Fibroblast of skin of left biceps (primary cell): Measurements from ENCODE around the gene PACS2.
A peak's percentile ranks its signal among the peaks of the same experiment; 100 is the strongest.

Experiments
- DNase-seq, 2 experiments: peaks; one replicate each; pipeline ENCODE4 v3.0.0-alpha.2; 2013; ENCODE audit warnings: low read depth in 2 of 2

PACS2 gene

GRCh38 chr14:105384605-105385321 is 70.2 kb downstream of the PACS2 start:
- DNase-seq = no peak

- DNase-seq = no peak
These were observed 70.7 kb downstream of the PACS2 start for GRCh38 chr14:105385322-105385637.

GRCh38 chr14:105385698-105386365 is 71.3 kb downstream of the PACS2 start:
- DNase-seq = no peak

- no peak for DNase-seq
These were observed 72.3 kb downstream of the PACS2 start for GRCh38 chr14:105386581-105387529.

GRCh38 chr14:105387530-105387922 is 73.0 kb downstream of the PACS2 start:
- no peak for DNase-seq

DNA sequence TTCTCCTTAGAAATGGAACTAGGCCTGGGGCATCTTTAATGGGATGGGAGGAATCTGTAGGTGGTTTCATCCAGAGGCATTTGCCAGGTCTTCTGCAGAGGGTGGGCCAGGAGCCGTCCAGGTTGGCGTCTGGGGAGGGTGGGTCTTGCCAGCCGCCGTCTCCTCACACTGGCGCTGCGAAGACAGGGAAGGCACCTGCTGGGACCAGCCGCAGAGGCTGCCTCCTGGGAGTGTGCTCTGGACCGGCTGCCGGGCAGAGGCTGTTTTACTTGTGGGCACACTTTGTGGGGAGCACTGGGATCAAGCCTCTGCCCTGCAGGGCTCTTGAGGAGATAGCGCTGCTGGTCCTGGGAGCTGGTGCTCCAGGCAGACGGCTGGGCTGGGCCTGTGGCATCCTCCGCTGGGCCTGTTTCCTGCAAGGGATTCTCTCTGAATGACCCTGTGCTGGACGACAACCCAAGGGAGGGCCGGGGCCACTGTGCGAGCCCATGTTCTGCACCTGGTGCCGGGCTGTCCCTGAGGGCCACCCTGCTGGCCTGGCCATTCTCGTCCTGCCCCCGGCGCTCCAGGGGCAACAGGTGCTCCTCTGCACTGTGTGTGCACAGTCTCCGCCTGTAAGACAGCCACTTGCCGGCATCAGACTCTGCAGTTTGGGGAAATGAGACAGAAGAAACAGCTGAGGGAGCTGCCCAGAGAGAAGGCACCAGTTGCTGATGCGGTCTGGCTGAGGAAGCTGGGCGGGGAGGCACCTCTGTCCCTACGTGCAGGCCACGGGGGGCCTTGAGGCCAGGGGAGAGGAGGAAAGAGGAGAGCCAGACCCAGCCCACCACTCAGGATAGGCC is 73.8 kb downstream of the PACS2 start:
- no peak for DNase-seq

DNA sequence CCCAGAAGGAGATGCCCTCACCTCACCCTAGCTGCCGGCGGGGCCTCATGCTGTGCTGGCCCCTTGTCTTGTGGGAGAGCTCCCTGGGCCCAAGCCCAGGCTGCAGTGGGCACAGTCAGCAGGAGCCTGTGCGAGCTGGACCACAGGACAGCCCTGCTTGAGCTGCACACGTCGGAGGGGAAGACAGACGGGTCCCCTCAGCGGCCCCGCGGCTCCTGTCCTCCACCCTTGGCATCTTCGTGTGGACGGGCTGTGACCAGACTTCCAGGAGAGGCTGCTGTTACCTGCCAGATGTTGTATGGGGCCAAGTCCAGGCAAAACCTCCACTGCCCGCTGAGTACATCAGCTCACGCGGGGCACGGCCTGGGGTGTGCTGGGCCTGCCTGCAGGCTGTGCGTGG is 74.4 kb downstream of the PACS2 start:
- DNase-seq = no peak

DNA sequence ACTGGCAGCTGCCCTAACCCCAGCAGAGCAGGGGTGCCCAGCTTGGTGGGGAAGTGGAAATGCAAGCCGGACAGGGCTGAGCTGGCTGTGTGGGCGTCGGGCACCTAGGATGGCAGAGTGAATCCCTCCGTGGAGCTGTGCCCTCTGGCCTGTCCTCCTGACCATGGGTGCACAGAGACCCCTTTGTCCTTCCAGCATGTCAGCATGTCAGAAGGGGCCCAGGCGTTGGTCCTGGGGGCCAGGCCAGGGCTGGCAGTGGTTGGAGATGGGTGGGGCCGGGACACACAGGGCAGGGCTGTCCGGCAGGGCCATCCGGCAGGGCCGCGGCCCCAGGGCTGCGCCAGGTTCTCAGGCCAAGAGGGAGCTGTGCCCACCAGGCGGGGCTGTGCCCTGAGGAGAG is 75.0 kb downstream of the PACS2 start:
- DNase-seq = no peak

GRCh38 chr14:105389976-105390848 is 75.7 kb downstream of the PACS2 start:
- no peak for DNase-seq

DNA sequence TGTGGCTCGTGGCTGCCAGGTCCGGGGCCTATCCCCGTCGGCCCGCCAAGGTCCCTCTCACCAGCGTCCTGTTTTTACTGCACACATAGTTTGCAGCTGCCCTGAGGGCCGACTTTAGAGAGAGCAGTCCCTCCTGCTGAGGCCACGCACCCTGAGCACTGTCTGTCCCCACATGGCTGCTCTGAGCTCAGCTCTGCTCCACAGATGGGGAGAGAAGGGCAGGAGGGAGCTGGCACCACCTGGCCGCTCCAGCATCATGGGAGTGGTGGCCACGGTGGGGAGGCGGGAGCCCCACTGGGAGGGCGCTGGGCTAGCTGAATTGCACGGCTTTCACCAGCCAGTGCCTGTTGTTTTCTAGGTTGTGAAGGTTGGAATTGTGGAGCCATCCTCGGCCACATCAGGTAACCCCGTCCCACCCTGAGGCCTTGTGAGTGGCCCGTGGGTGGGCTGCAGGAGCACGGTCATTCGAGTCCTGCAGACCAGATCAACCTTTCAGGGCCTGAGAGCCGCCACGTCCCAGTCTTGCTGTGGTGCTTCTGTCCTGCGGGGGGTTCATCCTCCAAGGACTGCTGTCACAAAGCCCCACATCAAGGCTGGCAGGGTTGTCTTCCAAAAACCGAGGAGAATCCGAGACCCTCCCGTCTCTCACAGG is 76.4 kb downstream of the PACS2 start:
- DNase-seq = no peak

GRCh38 chr14:105391541-105391940 is 77.0 kb downstream of the PACS2 start:
- DNase-seq = no peak

DNA sequence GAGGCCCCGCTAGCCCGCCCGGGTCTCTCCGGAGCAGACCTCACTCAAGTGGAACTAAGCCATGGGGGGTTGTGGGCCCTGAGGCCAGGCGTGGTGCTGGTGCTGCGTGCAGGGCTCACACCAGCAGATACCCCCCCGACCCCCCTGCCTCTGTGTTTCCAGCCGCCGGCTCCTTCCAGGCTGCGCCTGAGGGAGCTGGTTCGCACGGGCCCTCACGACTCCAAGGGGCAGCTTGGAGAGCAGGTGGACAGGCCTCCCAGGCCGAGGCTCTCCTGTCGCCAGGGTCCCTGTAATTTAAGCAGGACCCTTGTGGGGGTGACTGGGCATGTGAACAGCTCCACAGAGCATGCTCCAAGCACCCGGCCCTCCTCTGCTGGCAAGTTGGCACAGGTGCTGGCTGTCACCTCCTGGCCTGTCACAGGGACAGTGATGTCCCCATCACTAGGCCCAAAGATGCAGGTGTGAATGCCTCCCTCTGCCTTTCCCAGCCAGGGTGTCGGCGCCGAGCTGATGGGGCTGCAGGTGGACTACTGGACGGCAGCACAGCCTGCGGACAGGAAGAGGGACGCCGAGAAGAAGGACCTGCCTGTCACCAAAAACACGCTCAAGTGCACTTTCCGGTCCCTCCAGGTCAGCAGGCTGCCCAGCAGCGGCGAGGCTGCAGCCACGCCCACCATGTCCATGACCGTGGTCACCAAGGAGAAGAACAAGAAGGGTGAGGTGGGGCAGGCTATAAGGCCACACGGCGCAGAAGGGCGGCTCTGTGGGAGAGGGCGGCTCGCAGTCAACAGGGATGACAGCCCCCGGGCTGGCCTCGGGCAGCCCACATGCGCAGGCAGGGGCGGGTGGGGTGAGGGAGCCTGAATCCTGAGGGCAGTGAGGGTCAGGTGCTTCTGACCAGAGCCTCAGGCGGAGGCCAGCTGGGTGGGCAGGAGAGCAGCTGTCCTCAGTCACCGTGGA is 77.9 kb downstream of the PACS2 start:
- no peak for DNase-seq

DNA sequence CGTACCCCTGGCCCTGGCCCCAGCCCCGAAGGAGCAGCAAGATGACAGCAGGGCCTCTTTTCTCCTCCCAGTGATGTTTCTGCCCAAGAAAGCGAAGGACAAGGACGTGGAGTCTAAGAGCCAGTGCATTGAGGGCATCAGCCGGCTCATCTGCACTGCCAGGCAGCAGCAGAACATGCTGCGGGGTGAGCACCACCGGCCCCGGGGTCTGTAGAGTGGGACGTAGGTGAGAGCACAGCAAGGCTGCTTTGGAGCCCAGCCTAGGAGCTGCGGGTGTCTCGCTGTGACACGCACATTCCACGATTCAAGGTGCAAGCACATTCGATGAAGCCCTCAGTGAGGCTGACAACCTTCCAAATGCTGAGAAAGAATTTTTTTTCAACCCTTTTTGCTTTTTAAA is 78.6 kb downstream of the PACS2 start:
- DNase-seq = no peak

DNA sequence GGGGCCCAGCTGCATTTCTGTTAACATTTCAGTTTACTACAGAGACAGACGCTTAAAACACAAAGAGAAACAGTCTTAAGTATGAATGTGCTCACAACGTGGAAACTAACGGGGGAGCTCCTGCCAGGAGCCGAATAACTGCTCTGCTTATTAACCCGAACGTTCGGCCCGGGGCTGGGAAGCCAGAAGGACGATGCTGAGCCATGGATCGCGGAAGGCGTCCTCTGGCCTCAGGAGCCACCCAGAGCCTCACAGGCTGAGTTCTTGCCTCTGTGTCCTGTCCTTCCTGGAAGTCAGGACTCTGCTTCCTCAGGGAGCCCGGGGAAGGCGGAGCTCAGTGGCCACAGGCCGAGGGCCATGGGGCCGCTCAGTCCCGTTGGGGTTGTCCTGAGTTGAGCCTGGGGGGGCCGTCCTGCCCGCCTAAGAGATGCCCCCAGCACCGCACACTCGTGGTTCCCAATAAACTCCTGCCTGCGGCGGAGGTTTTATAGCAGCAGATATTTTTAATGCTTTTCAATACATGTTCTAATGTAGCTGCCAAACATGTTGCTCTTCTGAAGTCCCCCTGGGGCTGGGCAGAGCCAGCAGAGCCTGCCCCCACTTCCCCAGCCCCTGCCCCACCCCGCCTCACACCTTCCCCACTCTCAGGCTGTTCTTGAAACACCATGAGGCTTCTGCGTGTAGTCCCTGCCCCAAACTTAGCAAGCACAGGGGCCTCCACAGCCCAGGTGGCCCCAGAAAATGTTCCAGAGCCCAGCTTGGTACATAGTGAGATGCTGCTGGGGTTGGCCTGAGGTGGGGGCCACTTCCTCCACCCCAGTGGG is 80.4 kb downstream of the PACS2 start:
- no peak for DNase-seq

GRCh38 chr14:105395538-105395854 is 80.9 kb downstream of the PACS2 start:
- DNase-seq = no peak

GRCh38 chr14:105397350-105397931 is 82.9 kb downstream of the PACS2 start:
- no peak for DNase-seq

GRCh38 chr14:105398044-105398725 is 83.6 kb downstream of the PACS2 start, which contains the start of gene TEX22:
TEX22 (plus strand) TSS chr14:105398538; CDS start chr14:105399341, 803 bp downstream.
- DNase-seq = peak; percentile 52 to 60
